ENCODE measurements around the gene ALKAL2.

Gene ALKAL2

GRCh38 chr2:271917-272316 is 16.0 kb downstream of the ALKAL2 start:
- no peak for DNase-seq (ENCODE audit: low read depth in 1 of 2, low spot score in 1 of 2)

DNA sequence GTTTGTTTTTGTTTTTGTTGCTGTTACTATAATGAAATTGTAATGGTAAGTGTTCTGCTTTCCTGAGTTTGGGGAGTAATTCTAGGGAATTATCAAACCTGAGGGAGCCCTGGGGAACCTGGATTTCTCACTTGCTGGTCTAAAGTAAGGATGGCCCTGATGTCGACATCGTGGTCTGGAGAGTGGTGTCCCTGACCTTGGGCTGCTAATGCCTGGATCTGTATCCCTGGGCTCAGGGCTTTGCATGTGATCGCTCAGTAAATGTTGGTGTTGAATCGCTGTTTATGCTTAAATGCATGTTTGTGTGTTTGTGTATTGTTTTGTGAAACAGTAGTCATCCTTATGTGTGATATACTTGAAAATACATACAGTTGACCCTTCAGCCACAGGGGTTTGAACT is 17.0 kb downstream of the ALKAL2 start:
- DNase-seq (ENCODE audit: low read depth in 1 of 2, low spot score in 1 of 2): no peak

GRCh38 chr2:269356-270030 is 18.4 kb downstream of the ALKAL2 start:
- no peak for DNase-seq (ENCODE audit: low read depth in 1 of 2, low spot score in 1 of 2)

GRCh38 chr2:268323-268722 is 19.6 kb downstream of the ALKAL2 start:
- DNase-seq (ENCODE audit: low read depth in 1 of 2, low spot score in 1 of 2): no peak

DNA sequence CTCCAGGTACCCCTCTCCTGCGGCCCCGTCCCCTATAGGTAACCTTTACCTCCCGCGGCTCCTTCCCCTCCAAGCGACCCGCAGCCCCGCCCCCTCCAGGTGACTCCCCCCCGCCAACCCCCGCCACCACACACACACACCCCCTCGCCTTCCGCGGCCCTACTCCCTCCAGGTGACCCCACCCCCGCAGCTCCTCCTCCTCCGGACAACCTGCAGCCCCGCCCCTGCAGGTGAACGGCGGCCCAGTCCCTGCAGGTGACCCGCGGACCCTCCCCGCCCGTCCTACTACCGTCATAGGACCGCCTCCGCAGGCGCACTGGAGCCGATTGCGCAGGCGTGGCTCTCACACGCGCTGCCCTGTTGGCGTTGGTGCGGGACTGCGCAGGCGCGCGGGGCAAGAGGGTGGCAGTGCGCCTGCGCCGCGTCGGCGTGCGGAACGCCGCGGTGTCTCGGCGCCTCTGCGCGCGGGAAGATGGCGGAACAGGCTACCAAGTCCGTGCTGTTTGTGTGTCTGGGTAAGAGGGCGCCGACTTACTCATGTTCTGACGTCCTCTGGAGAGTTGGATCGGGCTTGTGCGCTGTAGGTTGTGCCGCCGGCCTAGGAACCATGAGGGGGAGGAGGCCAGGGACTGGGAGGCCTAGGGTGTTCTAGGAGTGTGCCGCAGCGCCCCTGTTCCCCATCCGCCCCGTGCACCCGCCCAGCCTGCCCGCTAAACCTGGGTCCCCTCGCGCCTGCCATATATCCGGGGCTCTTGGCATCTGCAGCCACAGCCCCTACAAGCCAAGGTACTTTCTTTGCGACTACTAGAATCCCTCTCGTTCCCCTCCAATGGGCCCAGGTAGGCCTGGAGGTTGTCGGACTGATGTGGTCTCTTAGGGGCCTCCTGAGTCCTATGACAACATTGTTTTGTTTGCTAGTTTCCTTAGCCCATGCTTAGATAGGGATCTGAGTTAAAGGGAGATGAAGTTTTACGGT is 23.1 kb downstream of the ALKAL2 start, which contains the start of gene ACP1:
Gene ACP1 (plus strand): TSS at position 455 of the 976 bp plus-strand sequence. CDS start 18 bp downstream, at position 473.
- DNase-seq (ENCODE audit: low read depth in 1 of 2, low spot score in 1 of 2): peak; percentile 89 to 92

DNA sequence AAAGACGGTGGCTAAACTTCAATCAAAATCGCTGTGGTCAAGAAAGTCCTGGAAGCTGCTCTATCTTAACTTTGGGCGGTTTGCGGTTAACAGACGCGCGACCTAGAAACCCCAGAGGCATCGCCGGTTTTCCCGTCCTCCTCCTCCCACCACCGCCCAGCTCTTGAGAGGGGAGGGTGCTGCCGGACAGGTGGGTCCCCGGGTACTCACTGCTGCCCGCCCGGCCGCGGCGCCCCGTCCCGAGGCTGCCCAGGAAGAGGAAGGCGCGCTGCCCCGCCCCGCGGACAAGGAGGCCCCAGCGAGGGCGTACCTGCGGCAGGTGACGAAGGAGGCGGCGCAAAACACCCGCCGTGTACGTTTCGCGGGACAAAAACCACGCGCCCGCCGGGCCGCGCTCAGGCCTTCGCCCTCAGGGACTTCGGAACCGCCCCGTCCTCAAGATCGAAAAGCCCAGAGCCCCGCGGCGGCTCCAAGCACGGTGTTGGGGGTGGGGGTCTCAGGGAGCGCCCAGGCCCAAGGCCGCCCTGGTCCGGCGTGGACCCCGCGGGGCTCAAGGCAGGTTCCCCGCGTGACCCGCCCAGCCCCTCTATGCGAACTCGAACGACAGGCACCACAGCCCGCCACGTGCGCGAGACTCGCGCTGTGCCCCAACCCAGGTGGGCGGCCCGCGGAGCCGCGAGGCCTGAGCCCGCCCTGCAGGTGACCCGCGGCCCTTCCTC is 24.0 kb downstream of the ALKAL2 start, which contains the start of gene SH3YL1:
Gene SH3YL1 (minus strand): TSS at position 259 of the 719 bp plus-strand sequence. CDS start 48 bp downstream, at position 211.
- DNase-seq (ENCODE audit: low read depth in 1 of 2, low spot score in 1 of 2): peak; percentile 28 to 40

GRCh38 chr2:263022-263738 is 24.7 kb downstream of the ALKAL2 start:
- DNase-seq (ENCODE audit: low read depth in 1 of 2, low spot score in 1 of 2): no peak

DNA sequence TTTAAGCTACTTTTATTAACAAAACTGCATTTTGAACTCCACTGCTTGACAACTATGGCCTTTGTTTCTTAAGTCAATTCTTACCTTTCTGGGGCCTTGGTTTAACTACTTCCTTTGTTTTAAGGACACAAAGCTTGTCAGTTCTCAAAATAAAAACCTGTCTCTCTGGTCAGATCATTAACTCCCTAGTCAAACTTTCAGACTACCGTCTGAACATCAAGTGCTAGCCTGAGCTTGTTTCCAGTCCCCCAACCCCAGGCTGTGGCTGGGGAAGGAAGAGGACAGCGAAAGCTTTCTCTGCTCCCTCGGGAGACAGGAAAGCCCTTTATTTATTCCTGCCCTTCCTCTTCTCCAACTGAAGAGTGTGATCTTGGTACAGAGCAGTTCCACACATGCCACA is 25.8 kb downstream of the ALKAL2 start:
- no peak for DNase-seq (ENCODE audit: low read depth in 1 of 2, low spot score in 1 of 2)

DNA sequence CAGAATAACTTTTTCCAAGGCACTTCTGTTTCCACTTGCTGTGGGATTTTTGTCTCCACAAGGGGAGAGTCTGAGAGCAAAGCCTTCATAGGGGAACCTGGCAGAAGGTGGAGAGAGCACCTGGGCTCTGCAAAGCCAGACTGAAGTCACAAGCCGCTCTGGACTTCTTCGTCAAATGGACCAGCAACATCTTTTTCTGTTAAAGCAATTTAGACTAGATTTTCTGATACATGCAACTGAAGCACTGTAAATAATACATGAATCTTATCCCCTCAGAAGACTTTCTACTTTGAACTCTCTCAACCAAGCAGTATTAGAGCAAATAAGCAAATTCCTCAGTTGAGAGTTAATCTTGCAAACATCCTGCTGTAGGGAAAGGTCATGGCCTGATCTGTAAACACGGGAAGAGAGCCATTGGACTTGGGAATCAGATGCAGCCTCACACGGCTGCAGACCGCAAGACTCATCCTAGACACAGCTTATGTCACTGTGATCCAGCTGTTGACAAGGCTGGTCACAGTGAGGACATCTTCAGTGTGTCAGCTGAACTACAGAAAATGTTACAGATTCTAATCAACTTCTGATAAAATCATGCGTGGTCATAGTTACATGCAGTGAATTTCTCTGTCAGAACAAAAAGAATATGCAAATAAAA is 27.3 kb downstream of the ALKAL2 start:
- no peak for DNase-seq (ENCODE audit: low read depth in 1 of 2, low spot score in 1 of 2)

- no peak for DNase-seq (ENCODE audit: low read depth in 1 of 2, low spot score in 1 of 2)
Measured at GRCh38 chr2:259789-260331, 28.0 kb downstream of the ALKAL2 start.

GRCh38 chr2:258933-259332 is 29.0 kb downstream of the ALKAL2 start:
- DNase-seq (ENCODE audit: low read depth in 1 of 2, low spot score in 1 of 2): no peak

DNA sequence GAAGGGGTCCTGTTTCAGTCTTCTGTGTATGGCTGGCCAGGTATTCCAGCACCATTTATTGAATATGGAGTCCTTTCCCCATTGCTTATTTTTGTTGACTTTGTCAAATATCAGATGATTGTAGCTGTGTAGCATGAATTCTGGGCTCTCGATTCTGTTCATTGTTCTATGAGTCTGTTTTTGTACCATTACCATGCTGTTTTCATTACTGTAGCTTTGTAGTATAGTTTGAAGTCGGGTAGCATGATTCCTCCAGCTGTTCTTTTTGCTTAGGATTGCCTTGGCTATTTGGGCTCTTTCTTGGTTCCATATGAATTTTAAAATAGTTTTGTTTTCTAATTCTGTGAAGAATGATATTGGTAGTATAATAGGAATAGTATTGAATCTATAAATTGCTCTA is 30.0 kb downstream of the ALKAL2 start:
- no peak for DNase-seq (ENCODE audit: low read depth in 1 of 2, low spot score in 1 of 2)

- DNase-seq (ENCODE audit: low read depth in 1 of 2, low spot score in 1 of 2): no peak
Measured at GRCh38 chr2:257429-257828, 30.5 kb downstream of the ALKAL2 start.

DNA sequence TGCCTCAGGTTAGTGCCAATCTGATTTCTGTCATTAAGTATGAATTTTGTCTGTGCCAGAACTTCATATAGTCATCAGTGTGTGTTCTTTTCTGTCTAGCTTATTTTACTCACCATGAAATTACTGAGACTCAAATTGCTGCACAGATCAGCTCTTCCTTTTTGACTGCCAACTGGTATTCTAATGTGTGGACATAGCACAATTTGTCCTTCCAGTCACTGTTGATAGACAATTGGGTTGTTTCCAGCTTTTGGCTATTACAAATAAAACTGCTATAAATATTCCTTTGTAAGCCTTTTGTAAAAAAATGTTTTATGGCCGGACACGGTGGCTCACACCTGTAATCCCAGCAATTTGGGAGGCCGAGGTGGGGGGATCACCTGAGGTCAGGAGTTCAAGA is 31.8 kb downstream of the ALKAL2 start:
- DNase-seq (ENCODE audit: low read depth in 1 of 2, low spot score in 1 of 2): no peak

DNA sequence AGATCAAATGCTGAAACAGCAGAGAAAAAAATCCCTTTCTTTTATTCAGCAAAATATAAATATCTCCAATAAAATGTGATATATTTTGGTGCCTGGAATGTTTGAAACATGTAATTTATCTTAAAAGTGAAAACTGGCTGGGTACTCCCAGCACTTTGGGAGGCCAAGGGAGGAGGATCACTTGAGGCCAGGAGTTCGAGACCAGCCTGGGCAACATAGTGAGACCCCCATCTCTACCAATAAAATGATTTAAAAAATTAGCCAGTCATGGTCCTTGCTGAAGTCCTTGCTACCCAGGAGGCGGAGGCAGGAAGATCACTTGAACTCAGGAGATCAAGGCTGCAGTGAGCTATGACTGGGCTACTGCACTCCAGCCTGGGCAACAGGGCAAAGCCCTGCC is 32.7 kb downstream of the ALKAL2 start:
- DNase-seq (ENCODE audit: low read depth in 1 of 2, low spot score in 1 of 2): no peak

DNA sequence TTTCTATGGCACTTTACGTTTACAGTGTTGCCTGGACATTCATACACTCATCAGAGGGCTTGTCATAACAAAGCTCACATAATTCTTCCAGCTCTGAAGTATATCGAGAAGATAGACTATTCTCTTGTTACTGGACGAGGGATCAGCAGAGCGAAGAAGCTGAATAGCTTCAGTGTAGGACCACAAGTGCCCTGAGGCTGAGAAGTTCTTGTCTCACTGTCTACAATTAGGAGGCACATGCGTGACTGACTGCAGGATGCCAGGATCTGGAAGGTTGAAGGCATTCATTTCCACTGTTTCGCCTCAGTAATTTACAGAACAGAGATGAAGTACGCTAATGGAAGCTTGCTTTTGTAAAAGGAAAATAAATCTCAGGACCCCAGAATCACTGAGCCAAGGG is 33.6 kb downstream of the ALKAL2 start:
- no peak for DNase-seq (ENCODE audit: low read depth in 1 of 2, low spot score in 1 of 2)

DNA sequence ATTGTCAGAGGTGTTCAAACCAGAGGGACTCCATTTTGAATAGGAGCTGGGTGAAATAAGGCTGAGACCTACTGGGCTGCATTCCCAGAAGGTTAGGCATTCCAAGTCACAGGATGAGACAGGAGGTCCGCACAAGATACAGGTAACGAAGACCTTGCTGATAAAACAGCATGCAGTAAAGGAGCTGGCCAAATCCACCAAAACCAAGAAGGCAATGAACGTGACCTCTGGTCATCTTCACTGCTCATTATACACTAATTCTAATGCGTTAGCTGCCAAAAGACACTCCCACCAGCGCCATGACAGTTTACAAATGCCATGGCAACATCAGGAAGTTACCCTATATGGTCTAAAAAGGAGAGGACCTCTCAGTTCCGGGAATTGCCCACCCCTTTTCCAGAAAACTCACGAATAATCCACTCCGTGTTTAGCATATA is 34.7 kb downstream of the ALKAL2 start:
- no peak for DNase-seq (ENCODE audit: low read depth in 1 of 2, low spot score in 1 of 2)

GRCh38 chr2:252001-252602 is 35.8 kb downstream of the ALKAL2 start:
- no peak for DNase-seq (ENCODE audit: low read depth in 1 of 2, low spot score in 1 of 2)

GRCh38 chr2:249538-250042 is 38.3 kb downstream of the ALKAL2 start:
- no peak for DNase-seq (ENCODE audit: low read depth in 1 of 2, low spot score in 1 of 2)

Measured in stimulated activated CD4-positive, alpha-beta T cell treated with anti-CD3 and anti-CD28 coated beads, Interleukin-15, amount 100 ng/mL, for 1 hour (primary cell).